Activated T-helper 17 cell treated with anti-CD3 and anti-CD28 coated beads, Interleukin-2, amount 50 U/mL, for 72 hours (primary cell): ENCODE results near the gene TRPC4AP. TPM values are rescaled to one million over a fixed set of nuclear protein-coding genes. Genes with fewer than 3 reads are reported as not detected.
A peak's percentile ranks its signal among the peaks of the same experiment; 100 is the strongest.
"Not testable (repeated sequence)": the region's sequence is repeated elsewhere in the genome, so short reads cannot be mapped to it uniquely, and the experiment has no call there.

Experiments
- ATAC-seq: fragments of 150-1000 bp; cut with Tn5 transposase; replicated peaks from 2 replicates; pipeline ENCODE4 v1.10.0; 2021; ENCODE audit warnings: mild to moderate bottlenecking, moderate library complexity
- H3K27ac Mint-ChIP-seq: one replicate; pipeline ENCODE4 v1.8.0; 2022; ENCODE audit warnings: mixed read lengths
- H3K27me3 Mint-ChIP-seq: one replicate; pipeline ENCODE4 v1.8.0; 2022; ENCODE audit warnings: mixed read lengths
- H3K36me3 Mint-ChIP-seq: one replicate; pipeline ENCODE4 v1.8.0; 2022; ENCODE audit warnings: low read depth, mild to moderate bottlenecking, mixed read lengths
- H3K4me1 Mint-ChIP-seq: one replicate; pipeline ENCODE4 v1.8.0; 2022; ENCODE audit warnings: mixed read lengths
- H3K4me3 Mint-ChIP-seq: one replicate; pipeline ENCODE4 v1.8.0; 2022; ENCODE audit warnings: mild to moderate bottlenecking, mixed read lengths
- H3K9me3 Mint-ChIP-seq: one replicate; pipeline ENCODE4 v1.8.0; 2022; ENCODE audit warnings: mixed read lengths
- total RNA-seq, 2 donors: library from RNA; stranded (reverse); gene quantifications; one replicate each; pipeline ENCODE4 v1.2.3, GENCODE V29; 2022

TRPC4AP gene
- total RNA-seq, 2 donors from 2014 or later = 34.1 to 54.3 TPM

GRCh38 chr20:35055445-35056276 lies 36.9 kb downstream of the TRPC4AP start:
- Mint-ChIP-seq H3K4me3 (peak overlapping the region; percentile 66), H3K36me3 (peaks cover 90% of the 10 kb centered on the region), H3K27ac (peak overlapping the region; percentile 82), H3K27me3 (no peaks in the 10 kb centered on the region), H3K9me3 (no peaks in the 10 kb centered on the region), H3K4me1 (peaks cover 24% of the 10 kb centered on the region)
- peak; percentile 82 for ATAC-seq

GRCh38 chr20:35054814-35055213 lies 37.8 kb downstream of the TRPC4AP start:
- H3K4me1 Mint-ChIP-seq = peaks cover 22% of the 10 kb centered on the region
- peaks cover 90% of the 10 kb centered on the region for H3K36me3 Mint-ChIP-seq
- H3K4me3 Mint-ChIP-seq = no peak overlapping the region

GRCh38 chr20:35052616-35053015 lies 40.0 kb downstream of the TRPC4AP start:
- not testable (repeated sequence) for H3K9me3 Mint-ChIP-seq, ATAC-seq, H3K27me3 Mint-ChIP-seq, H3K27ac Mint-ChIP-seq, H3K4me3 Mint-ChIP-seq
- Mint-ChIP-seq H3K4me1 (peaks cover 10% of the 10 kb centered on the region), H3K36me3 (peaks cover 90% of the 10 kb centered on the region)

More at GRCh38 chr20:35054814-35055213, 37.8 kb downstream of the TRPC4AP start:
- Mint-ChIP-seq H3K27me3 (no peaks in the 10 kb centered on the region), H3K9me3 (no peaks in the 10 kb centered on the region), H3K27ac (peak overlapping the region; percentile 82)
- ATAC-seq = no peak

- H3K27ac Mint-ChIP-seq = peak overlapping the region; percentile 16
- no peak for ATAC-seq
Measured at GRCh38 chr20:35049776-35050352, 42.7 kb downstream of the TRPC4AP start.

GRCh38 chr20:35048739-35049138 lies 43.9 kb downstream of the TRPC4AP start:
- ATAC-seq = no peak
- peaks cover 92% of the 10 kb centered on the region for H3K36me3 Mint-ChIP-seq
- H3K4me1 Mint-ChIP-seq = no peaks in the 10 kb centered on the region
- no peaks in the 10 kb centered on the region for H3K27me3 Mint-ChIP-seq
- no peak overlapping the region for H3K4me3 Mint-ChIP-seq
- no peaks in the 10 kb centered on the region for H3K9me3 Mint-ChIP-seq
- peak overlapping the region; percentile 70 for H3K27ac Mint-ChIP-seq

More at GRCh38 chr20:35049776-35050352, 42.7 kb downstream of the TRPC4AP start:
- Mint-ChIP-seq H3K9me3 (no peaks in the 10 kb centered on the region), H3K4me3 (no peak overlapping the region), H3K27me3 (no peaks in the 10 kb centered on the region), H3K4me1 (no peaks in the 10 kb centered on the region), H3K36me3 (peaks cover 92% of the 10 kb centered on the region)

- no peak overlapping the region for H3K4me3 Mint-ChIP-seq
- ATAC-seq = no peak
- no peaks in the 10 kb centered on the region for H3K9me3 Mint-ChIP-seq
- peak overlapping the region; percentile 12 for H3K27ac Mint-ChIP-seq
- H3K27me3 Mint-ChIP-seq = no peaks in the 10 kb centered on the region
- H3K36me3 Mint-ChIP-seq = peaks cover 91% of the 10 kb centered on the region
- no peaks in the 10 kb centered on the region for H3K4me1 Mint-ChIP-seq
Measured at GRCh38 chr20:35042268-35042667, 50.3 kb downstream of the TRPC4AP start.

- Mint-ChIP-seq H3K27me3 (no peaks in the 10 kb centered on the region), H3K36me3 (peaks cover 91% of the 10 kb centered on the region), H3K9me3 (no peaks in the 10 kb centered on the region), H3K27ac (peak overlapping the region; percentile 33), H3K4me1 (no peaks in the 10 kb centered on the region), H3K4me3 (no peak overlapping the region)
- no peak for ATAC-seq
Measured at GRCh38 chr20:35040646-35041045, 52.0 kb downstream of the TRPC4AP start.

GRCh38 chr20:35039846-35040489 lies 52.6 kb downstream of the TRPC4AP start:
- no peaks in the 10 kb centered on the region for H3K9me3 Mint-ChIP-seq
- no peaks in the 10 kb centered on the region for H3K4me1 Mint-ChIP-seq
- H3K27ac Mint-ChIP-seq = peak overlapping the region; percentile 33
- no peak for ATAC-seq
- no peaks in the 10 kb centered on the region for H3K27me3 Mint-ChIP-seq
- H3K4me3 Mint-ChIP-seq = no peak overlapping the region
- H3K36me3 Mint-ChIP-seq = peaks cover 91% of the 10 kb centered on the region

- Mint-ChIP-seq H3K27me3 (no peaks in the 10 kb centered on the region), H3K27ac (no peak overlapping the region), H3K4me3 (no peak overlapping the region), H3K9me3 (no peaks in the 10 kb centered on the region), H3K36me3 (peaks cover 91% of the 10 kb centered on the region), H3K4me1 (no peaks in the 10 kb centered on the region)
- no peak for ATAC-seq
Measured at GRCh38 chr20:35039146-35039545, 53.5 kb downstream of the TRPC4AP start.

- Mint-ChIP-seq H3K9me3 (no peaks in the 10 kb centered on the region), H3K27ac (peak overlapping the region; percentile 46), H3K4me1 (no peaks in the 10 kb centered on the region), H3K27me3 (no peaks in the 10 kb centered on the region), H3K4me3 (no peak overlapping the region), H3K36me3 (peaks cover 87% of the 10 kb centered on the region)
- ATAC-seq = no peak
Measured at GRCh38 chr20:35034145-35034544, 58.5 kb downstream of the TRPC4AP start.

GRCh38 chr20:35030136-35030535 lies 62.5 kb downstream of the TRPC4AP start:
- Mint-ChIP-seq H3K36me3 (peaks cover 88% of the 10 kb centered on the region), H3K9me3 (no peaks in the 10 kb centered on the region), H3K27me3 (no peaks in the 10 kb centered on the region), H3K4me3 (no peak overlapping the region), H3K27ac (no peak overlapping the region), H3K4me1 (no peaks in the 10 kb centered on the region)
- ATAC-seq = no peak

- peak overlapping the region; percentile 29 for H3K27ac Mint-ChIP-seq
- ATAC-seq = no peak
- H3K27me3 Mint-ChIP-seq = no peaks in the 10 kb centered on the region
- no peak overlapping the region for H3K4me3 Mint-ChIP-seq
- H3K36me3 Mint-ChIP-seq = peaks cover 90% of the 10 kb centered on the region
- no peaks in the 10 kb centered on the region for H3K9me3 Mint-ChIP-seq
- peaks cover 6% of the 10 kb centered on the region for H3K4me1 Mint-ChIP-seq
Measured at GRCh38 chr20:35027301-35027700, 65.3 kb downstream of the TRPC4AP start.

- H3K9me3 Mint-ChIP-seq = no peaks in the 10 kb centered on the region
- H3K27me3 Mint-ChIP-seq = no peaks in the 10 kb centered on the region
- H3K4me3 Mint-ChIP-seq = no peak overlapping the region
- H3K4me1 Mint-ChIP-seq = peaks cover 6% of the 10 kb centered on the region
- ATAC-seq = no peak
- H3K27ac Mint-ChIP-seq = peak overlapping the region; percentile 51
- H3K36me3 Mint-ChIP-seq = peaks cover 90% of the 10 kb centered on the region
Measured at GRCh38 chr20:35025116-35025515, 67.5 kb downstream of the TRPC4AP start.

- Mint-ChIP-seq H3K27ac (no peak overlapping the region), H3K4me1 (peaks cover 10% of the 10 kb centered on the region)
Measured at GRCh38 chr20:35023624-35024023, 69.0 kb downstream of the TRPC4AP start.

GRCh38 chr20:35021831-35022230 lies 70.8 kb downstream of the TRPC4AP start:
- H3K27ac Mint-ChIP-seq = no peak overlapping the region
- peaks cover 10% of the 10 kb centered on the region for H3K4me1 Mint-ChIP-seq
- H3K27me3 Mint-ChIP-seq = no peaks in the 10 kb centered on the region
- H3K9me3 Mint-ChIP-seq = no peaks in the 10 kb centered on the region
- H3K4me3 Mint-ChIP-seq = no peak overlapping the region
- ATAC-seq = no peak
- H3K36me3 Mint-ChIP-seq = peaks cover 93% of the 10 kb centered on the region

More at GRCh38 chr20:35023624-35024023, 69.0 kb downstream of the TRPC4AP start:
- no peak for ATAC-seq
- H3K36me3 Mint-ChIP-seq = peaks cover 93% of the 10 kb centered on the region
- H3K27me3 Mint-ChIP-seq = no peaks in the 10 kb centered on the region
- H3K9me3 Mint-ChIP-seq = no peaks in the 10 kb centered on the region
- no peak overlapping the region for H3K4me3 Mint-ChIP-seq
